ENCODE measurements around the gene MEGF8.
"Not testable (repeated sequence)": the region's sequence is repeated elsewhere in the genome, so short reads cannot be mapped to it uniquely, and the experiment has no call there.

Gene MEGF8

GRCh38 chr19:42309686-42310085 lies 15.7 kb upstream of the MEGF8 start:
- DNase-seq (ENCODE audit: low spot score), result no peak

- DNase-seq (ENCODE audit: low spot score), result no peak
These were observed 13.8 kb upstream of the MEGF8 start for GRCh38 chr19:42311657-42312056.

- DNase-seq (ENCODE audit: low spot score), result no peak
These were observed 13.1 kb upstream of the MEGF8 start for GRCh38 chr19:42312370-42312769.

- peak; percentile 85 for DNase-seq (ENCODE audit: low spot score)
These were observed 12.2 kb upstream of the MEGF8 start, which contains the start of gene TMEM145 for GRCh38 chr19:42313096-42313839. Gene TMEM145, plus strand, starts transcription at chr19:42313309. Its CDS starts 68 bp downstream, at chr19:42313377.

GRCh38 chr19:42313840-42314755 lies 11.3 kb upstream of the MEGF8 start:
- DNase-seq (ENCODE audit: low spot score), result no peak

GRCh38 chr19:42315024-42315423 lies 10.4 kb upstream of the MEGF8 start:
- no peak for DNase-seq (ENCODE audit: low spot score)

GRCh38 chr19:42316223-42317211 lies 8.9 kb upstream of the MEGF8 start:
- DNase-seq (ENCODE audit: low spot score), result peak; percentile 71

GRCh38 chr19:42317535-42317934 lies 7.9 kb upstream of the MEGF8 start:
- DNase-seq (ENCODE audit: low spot score), result no peak

GRCh38 chr19:42322305-42322704 lies 3.1 kb upstream of the MEGF8 start:
- no peak for DNase-seq (ENCODE audit: low spot score)

- DNase-seq (ENCODE audit: low spot score), result no peak
These were observed 2.0 kb upstream of the MEGF8 start for GRCh38 chr19:42323473-42323851.

- DNase-seq (ENCODE audit: low spot score), result peak; percentile 37
These were observed 1.4 kb upstream of the MEGF8 start for GRCh38 chr19:42323852-42324654.

- DNase-seq (ENCODE audit: low spot score), result no peak
These were observed 654 bp upstream of the MEGF8 start for GRCh38 chr19:42324655-42325307.

- DNase-seq (ENCODE audit: low spot score), result peak; percentile 22
These were observed 699 bp downstream of the MEGF8 start for GRCh38 chr19:42325896-42326771.

GRCh38 chr19:42326969-42327368 lies 1.5 kb downstream of the MEGF8 start:
- no peak for DNase-seq (ENCODE audit: low spot score)

GRCh38 chr19:42327381-42327780 lies 1.9 kb downstream of the MEGF8 start:
- DNase-seq (ENCODE audit: low spot score), result no peak

- DNase-seq (ENCODE audit: low spot score), result no peak
These were observed 2.7 kb downstream of the MEGF8 start for GRCh38 chr19:42328106-42328505.

- no peak for DNase-seq (ENCODE audit: low spot score)
These were observed 3.4 kb downstream of the MEGF8 start for GRCh38 chr19:42328854-42329253.

GRCh38 chr19:42330241-42330711 lies 4.8 kb downstream of the MEGF8 start:
- DNase-seq (ENCODE audit: low spot score), result peak; percentile 66

GRCh38 chr19:42331333-42331732 lies 5.9 kb downstream of the MEGF8 start:
- not testable (repeated sequence) for DNase-seq (ENCODE audit: low spot score)

Measured in GM03348 (cell line).